ENCODE measurements around the gene CXCL12.

CXCL12 gene

GRCh38 chr10:44385026-44385695 is at the start of gene CXCL12:
CXCL12 (minus strand) TSS chr10:44385097; CDS start chr10:44385005, 92 bp downstream.
- Histone ChIP-seq H3K27me3 (ENCODE audit: insufficient read depth, low read length) (peaks cover 34% of the 10 kb centered on the region), H3K4me3 (ENCODE audit: low read depth, low read length) (peak within 1 kb of the TSS; percentile 89), H3K79me2 (ENCODE audit: control insufficient read depth, insufficient read depth, low read length, unreplicated experiment) (peaks cover 3% of the 10 kb centered on the region), H3K27ac (ENCODE audit: low read depth, low read length) (no peak within 1 kb of the TSS), H3K36me3 (ENCODE audit: insufficient read depth, low read length) (no peaks in the 10 kb centered on the region), H3K4me1 (ENCODE audit: control insufficient read depth, insufficient read depth, low read length, unreplicated experiment) (no peaks in the 10 kb centered on the region), H2AFZ (ENCODE audit: low read length, unreplicated experiment) (peak within 1 kb of the TSS; percentile 75)

- Histone ChIP-seq H3K27ac (ENCODE audit: low read depth, low read length) (no peak overlapping the region), H2AFZ (ENCODE audit: low read length, unreplicated experiment) (no peak overlapping the region), H3K4me1 (ENCODE audit: control insufficient read depth, insufficient read depth, low read length, unreplicated experiment) (no peaks in the 10 kb centered on the region), H3K4me3 (ENCODE audit: low read depth, low read length) (no peak overlapping the region), H3K27me3 (ENCODE audit: insufficient read depth, low read length) (peaks cover 4% of the 10 kb centered on the region; the same call in 1 of the 2 replicates), H3K79me2 (ENCODE audit: control insufficient read depth, insufficient read depth, low read length, unreplicated experiment) (no peaks in the 10 kb centered on the region), H3K36me3 (ENCODE audit: insufficient read depth, low read length) (no peaks in the 10 kb centered on the region)
Observed at GRCh38 chr10:44427479-44427878, 42.6 kb upstream of the CXCL12 start.

DNA sequence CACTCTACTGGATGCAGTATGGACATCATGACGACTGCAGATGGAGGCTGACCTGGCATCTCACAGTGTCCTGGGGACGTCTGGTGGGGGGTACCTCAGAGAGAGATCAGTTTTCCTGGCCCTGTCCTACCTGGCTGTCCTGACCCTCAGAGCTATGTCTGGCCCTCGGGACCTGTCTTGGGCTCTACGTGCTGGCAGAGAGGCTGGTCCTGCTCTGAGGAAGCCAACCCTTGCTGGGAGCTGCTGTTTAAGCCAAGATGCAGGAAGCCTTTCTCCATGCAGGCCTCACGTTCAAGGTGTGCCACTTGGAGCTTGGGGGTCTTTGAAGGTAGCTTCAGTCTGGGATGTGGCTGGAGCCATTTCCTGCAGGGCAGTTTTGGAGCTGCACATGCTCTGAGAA is 42.1 kb upstream of the CXCL12 start:
- Histone ChIP-seq H3K4me1 (ENCODE audit: control insufficient read depth, insufficient read depth, low read length, unreplicated experiment) (no peaks in the 10 kb centered on the region), H3K36me3 (ENCODE audit: insufficient read depth, low read length) (no peaks in the 10 kb centered on the region), H3K4me3 (ENCODE audit: low read depth, low read length) (no peak overlapping the region), H2AFZ (ENCODE audit: low read length, unreplicated experiment) (no peak overlapping the region), H3K79me2 (ENCODE audit: control insufficient read depth, insufficient read depth, low read length, unreplicated experiment) (no peaks in the 10 kb centered on the region), H3K27me3 (ENCODE audit: insufficient read depth, low read length) (peaks cover 4% of the 10 kb centered on the region; the same call in 1 of the 2 replicates), H3K27ac (ENCODE audit: low read depth, low read length) (no peak overlapping the region)

- no peaks in the 10 kb centered on the region for H3K36me3 ChIP-seq (ENCODE audit: insufficient read depth, low read length)
- no peaks in the 10 kb centered on the region for H3K4me1 ChIP-seq (ENCODE audit: control insufficient read depth, insufficient read depth, low read length, unreplicated experiment)
- no peak overlapping the region for H3K27ac ChIP-seq (ENCODE audit: low read depth, low read length)
- H3K79me2 ChIP-seq (ENCODE audit: control insufficient read depth, insufficient read depth, low read length, unreplicated experiment), result no peaks in the 10 kb centered on the region
- H2AFZ ChIP-seq (ENCODE audit: low read length, unreplicated experiment), result no peak overlapping the region
- no peak overlapping the region for H3K4me3 ChIP-seq (ENCODE audit: low read depth, low read length)
- peaks cover 4% of the 10 kb centered on the region; the same call in 1 of the 2 replicates for H3K27me3 ChIP-seq (ENCODE audit: insufficient read depth, low read length)
Observed at GRCh38 chr10:44426247-44427034, 41.5 kb upstream of the CXCL12 start.

- Histone ChIP-seq H3K4me1 (ENCODE audit: control insufficient read depth, insufficient read depth, low read length, unreplicated experiment) (no peaks in the 10 kb centered on the region), H2AFZ (ENCODE audit: low read length, unreplicated experiment) (no peak overlapping the region), H3K4me3 (ENCODE audit: low read depth, low read length) (no peak overlapping the region), H3K36me3 (ENCODE audit: insufficient read depth, low read length) (no peaks in the 10 kb centered on the region), H3K27me3 (ENCODE audit: insufficient read depth, low read length) (peaks cover 4% of the 10 kb centered on the region), H3K79me2 (ENCODE audit: control insufficient read depth, insufficient read depth, low read length, unreplicated experiment) (no peaks in the 10 kb centered on the region), H3K27ac (ENCODE audit: low read depth, low read length) (no peak overlapping the region)
Observed at GRCh38 chr10:44425466-44425865, 40.6 kb upstream of the CXCL12 start.

GRCh38 chr10:44424957-44425356 is 40.1 kb upstream of the CXCL12 start:
- Histone ChIP-seq H3K27ac (ENCODE audit: low read depth, low read length) (no peak overlapping the region), H3K4me3 (ENCODE audit: low read depth, low read length) (no peak overlapping the region), H3K36me3 (ENCODE audit: insufficient read depth, low read length) (no peaks in the 10 kb centered on the region), H3K79me2 (ENCODE audit: control insufficient read depth, insufficient read depth, low read length, unreplicated experiment) (no peaks in the 10 kb centered on the region), H3K27me3 (ENCODE audit: insufficient read depth, low read length) (peaks cover 4% of the 10 kb centered on the region), H3K4me1 (ENCODE audit: control insufficient read depth, insufficient read depth, low read length, unreplicated experiment) (no peaks in the 10 kb centered on the region), H2AFZ (ENCODE audit: low read length, unreplicated experiment) (no peak overlapping the region)

DNA sequence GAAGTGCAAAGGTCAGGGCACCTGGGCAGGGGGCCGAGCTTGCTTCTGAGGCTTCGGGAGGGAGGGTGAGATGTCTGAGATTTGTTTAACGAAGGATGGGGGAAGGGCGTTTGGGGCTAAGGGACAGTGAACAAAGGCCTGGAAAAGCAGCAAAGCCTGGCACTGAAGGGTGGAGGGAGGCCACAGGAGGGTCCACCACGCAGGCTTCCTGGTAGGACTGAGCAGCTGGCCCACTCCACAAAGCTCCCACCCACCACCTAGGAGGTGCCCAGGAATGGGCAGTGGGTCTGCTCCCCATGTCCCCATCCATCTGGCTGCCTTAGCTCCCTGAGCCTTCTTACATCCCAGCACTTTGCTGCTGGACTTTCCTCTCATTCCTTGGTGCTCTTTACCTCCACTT is 39.4 kb upstream of the CXCL12 start:
- Histone ChIP-seq H3K36me3 (ENCODE audit: insufficient read depth, low read length) (no peaks in the 10 kb centered on the region), H3K27ac (ENCODE audit: low read depth, low read length) (no peak overlapping the region), H3K27me3 (ENCODE audit: insufficient read depth, low read length) (peaks cover 4% of the 10 kb centered on the region), H3K4me3 (ENCODE audit: low read depth, low read length) (no peak overlapping the region), H3K4me1 (ENCODE audit: control insufficient read depth, insufficient read depth, low read length, unreplicated experiment) (no peaks in the 10 kb centered on the region), H3K79me2 (ENCODE audit: control insufficient read depth, insufficient read depth, low read length, unreplicated experiment) (no peaks in the 10 kb centered on the region), H2AFZ (ENCODE audit: low read length, unreplicated experiment) (no peak overlapping the region)

- H3K79me2 ChIP-seq (ENCODE audit: control insufficient read depth, insufficient read depth, low read length, unreplicated experiment), result no peaks in the 10 kb centered on the region
- H2AFZ ChIP-seq (ENCODE audit: low read length, unreplicated experiment), result no peak overlapping the region
- no peak overlapping the region for H3K27ac ChIP-seq (ENCODE audit: low read depth, low read length)
- H3K4me3 ChIP-seq (ENCODE audit: low read depth, low read length), result no peak overlapping the region
- H3K36me3 ChIP-seq (ENCODE audit: insufficient read depth, low read length), result no peaks in the 10 kb centered on the region
- no peaks in the 10 kb centered on the region for H3K4me1 ChIP-seq (ENCODE audit: control insufficient read depth, insufficient read depth, low read length, unreplicated experiment)
- peaks cover 2% of the 10 kb centered on the region for H3K27me3 ChIP-seq (ENCODE audit: insufficient read depth, low read length)
Observed at GRCh38 chr10:44422570-44423101, 37.7 kb upstream of the CXCL12 start.

GRCh38 chr10:44422153-44422552 is 37.3 kb upstream of the CXCL12 start:
- Histone ChIP-seq H3K4me1 (ENCODE audit: control insufficient read depth, insufficient read depth, low read length, unreplicated experiment) (no peaks in the 10 kb centered on the region), H3K27me3 (ENCODE audit: insufficient read depth, low read length) (peaks cover 5% of the 10 kb centered on the region), H3K79me2 (ENCODE audit: control insufficient read depth, insufficient read depth, low read length, unreplicated experiment) (no peaks in the 10 kb centered on the region), H2AFZ (ENCODE audit: low read length, unreplicated experiment) (no peak overlapping the region), H3K4me3 (ENCODE audit: low read depth, low read length) (no peak overlapping the region), H3K36me3 (ENCODE audit: insufficient read depth, low read length) (no peaks in the 10 kb centered on the region), H3K27ac (ENCODE audit: low read depth, low read length) (no peak overlapping the region)

GRCh38 chr10:44419790-44420549 is 35.1 kb upstream of the CXCL12 start:
- H3K4me3 ChIP-seq (ENCODE audit: low read depth, low read length), result no peak overlapping the region
- H3K27ac ChIP-seq (ENCODE audit: low read depth, low read length), result no peak overlapping the region
- H2AFZ ChIP-seq (ENCODE audit: low read length, unreplicated experiment), result no peak overlapping the region
- peaks cover 17% of the 10 kb centered on the region for H3K27me3 ChIP-seq (ENCODE audit: insufficient read depth, low read length)
- no peaks in the 10 kb centered on the region for H3K4me1 ChIP-seq (ENCODE audit: control insufficient read depth, insufficient read depth, low read length, unreplicated experiment)
- H3K79me2 ChIP-seq (ENCODE audit: control insufficient read depth, insufficient read depth, low read length, unreplicated experiment), result no peaks in the 10 kb centered on the region
- no peaks in the 10 kb centered on the region for H3K36me3 ChIP-seq (ENCODE audit: insufficient read depth, low read length)

All from ACC112 (cell line).